DOHH2 (cell line): ENCODE data around the gene UBE2S.

Experiments
- EZH2phosphoT487 ChIP-seq: fragments of 200-600 bp; sonication (generic); IDR thresholded peaks from 2 replicates; pipeline ENCODE4 v1.6.1; 2017; ENCODE audit warnings: borderline replicate concordance, mild to moderate bottlenecking, antibody characterized with exemption, low read length, moderate library complexity, mixed read lengths
- TF ChIP-seq, protein P1 (sequence below): fragments of 200-600 bp; sonication (generic); IDR thresholded peaks from one replicate; pipeline ENCODE4 v1.5.1; 2014; ENCODE audit warnings: antibody characterized with exemption, mild to moderate bottlenecking, low read depth, low read length; ENCODE audit not compliant: poor library complexity, severe bottlenecking

DNA sequence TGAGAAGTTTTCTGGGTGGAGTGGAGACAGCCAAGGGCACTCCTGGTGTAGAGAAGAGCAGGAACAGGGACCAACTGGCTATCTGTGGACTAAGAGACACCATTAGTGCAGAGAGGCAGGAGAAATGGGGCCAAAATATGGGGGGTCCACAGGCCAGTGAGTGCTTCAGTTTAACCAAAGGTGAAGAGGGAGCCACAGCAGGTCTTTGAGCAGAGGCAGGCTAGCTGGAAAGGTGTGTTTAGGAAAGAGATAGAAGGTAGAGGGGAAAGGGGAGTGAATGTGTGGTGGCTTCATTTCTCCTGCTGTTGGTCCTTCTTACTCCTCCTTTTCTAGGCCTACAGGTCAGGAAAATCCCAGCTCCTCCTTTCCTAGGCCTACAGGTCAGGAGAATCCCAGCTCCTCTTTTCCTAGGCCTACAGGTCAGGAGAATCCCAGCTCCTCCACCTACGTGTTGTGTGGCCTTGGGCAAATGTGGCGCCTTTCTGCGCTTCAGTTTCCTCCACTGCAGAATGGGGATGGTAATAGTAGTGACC, 25.0 kb downstream of the UBE2S start:
- TF ChIP-seq, protein P1, sequence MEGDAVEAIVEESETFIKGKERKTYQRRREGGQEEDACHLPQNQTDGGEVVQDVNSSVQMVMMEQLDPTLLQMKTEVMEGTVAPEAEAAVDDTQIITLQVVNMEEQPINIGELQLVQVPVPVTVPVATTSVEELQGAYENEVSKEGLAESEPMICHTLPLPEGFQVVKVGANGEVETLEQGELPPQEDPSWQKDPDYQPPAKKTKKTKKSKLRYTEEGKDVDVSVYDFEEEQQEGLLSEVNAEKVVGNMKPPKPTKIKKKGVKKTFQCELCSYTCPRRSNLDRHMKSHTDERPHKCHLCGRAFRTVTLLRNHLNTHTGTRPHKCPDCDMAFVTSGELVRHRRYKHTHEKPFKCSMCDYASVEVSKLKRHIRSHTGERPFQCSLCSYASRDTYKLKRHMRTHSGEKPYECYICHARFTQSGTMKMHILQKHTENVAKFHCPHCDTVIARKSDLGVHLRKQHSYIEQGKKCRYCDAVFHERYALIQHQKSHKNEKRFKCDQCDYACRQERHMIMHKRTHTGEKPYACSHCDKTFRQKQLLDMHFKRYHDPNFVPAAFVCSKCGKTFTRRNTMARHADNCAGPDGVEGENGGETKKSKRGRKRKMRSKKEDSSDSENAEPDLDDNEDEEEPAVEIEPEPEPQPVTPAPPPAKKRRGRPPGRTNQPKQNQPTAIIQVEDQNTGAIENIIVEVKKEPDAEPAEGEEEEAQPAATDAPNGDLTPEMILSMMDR = no peak
- no peak for TF ChIP-seq EZH2phosphoT487
